HG03432 (cell line): ENCODE results near the gene TBX5.

ENCODE experiments used
- ATAC-seq: cut with Tn5 transposase; IDR thresholded peaks from one replicate; pipeline ENCODE4 v1.9.1; 2021; ENCODE audit warnings: mild to moderate bottlenecking, moderate library complexity; ENCODE audit not compliant: unreplicated experiment

Gene TBX5

GRCh38 chr12:114406984-114407841 is 1.3 kb upstream of the TBX5 start:
- ATAC-seq = no peak

DNA sequence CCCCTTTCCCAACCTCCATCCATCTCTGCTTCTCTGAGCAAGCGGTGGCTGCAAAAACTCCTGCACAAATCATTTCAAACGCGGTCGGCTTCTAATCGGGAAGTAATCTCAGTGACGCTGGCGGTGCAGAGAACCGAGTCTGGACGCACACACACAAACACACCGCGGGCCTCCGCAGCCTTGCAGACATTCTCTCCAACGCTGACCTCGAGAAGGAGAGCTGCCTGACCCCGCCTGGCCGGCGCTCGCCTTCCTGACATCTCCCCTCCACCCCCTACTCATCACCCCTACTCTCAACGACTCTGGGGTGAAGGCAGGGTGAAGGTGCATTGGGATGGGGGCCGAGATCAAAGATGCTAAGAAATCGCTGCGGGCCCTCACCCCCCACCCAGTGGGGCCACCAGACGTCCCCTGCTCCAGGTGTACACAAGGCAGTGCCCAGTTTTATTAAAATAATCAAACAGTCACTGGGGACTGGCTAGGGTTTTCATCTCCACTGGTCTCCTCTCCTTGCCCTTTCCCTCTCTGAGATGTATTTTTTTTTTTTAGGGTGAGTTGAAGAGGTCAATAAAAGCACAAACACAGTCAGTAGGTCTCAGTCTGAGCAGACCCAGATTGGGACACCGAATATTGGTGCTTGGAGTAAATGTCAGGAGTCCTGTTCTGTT is 506 bp upstream of the TBX5 start:
- no peak for ATAC-seq

DNA sequence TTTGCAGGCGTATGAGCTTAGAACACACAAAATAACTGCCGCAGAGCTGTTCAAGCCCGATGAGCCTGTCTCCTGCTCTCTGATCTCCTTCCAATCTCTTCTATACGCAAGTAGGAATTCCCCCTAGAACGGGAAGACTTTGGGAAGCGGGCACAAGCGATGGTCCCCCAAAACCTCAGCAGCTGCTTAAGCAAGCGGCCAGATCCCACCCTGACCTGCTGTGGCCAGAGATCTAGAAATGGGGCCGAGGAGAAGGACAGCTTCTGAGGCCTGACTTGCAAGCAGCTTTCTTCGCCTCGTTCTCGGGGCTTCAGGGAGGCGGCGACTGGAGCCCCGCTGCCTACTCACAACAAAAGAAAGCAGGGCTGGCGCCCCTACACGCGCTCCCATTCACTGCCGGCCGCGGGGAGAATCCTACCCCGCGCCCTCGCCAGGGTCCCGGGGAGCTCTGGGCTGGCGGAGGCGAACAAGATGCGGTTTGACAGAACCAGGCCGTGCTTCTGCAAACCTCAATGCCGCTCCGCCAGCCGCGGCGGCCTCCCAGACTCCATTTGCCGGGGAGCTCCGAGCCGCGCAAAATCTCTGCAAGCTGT is 922 bp downstream of the TBX5 start:
- ATAC-seq = no peak

DNA sequence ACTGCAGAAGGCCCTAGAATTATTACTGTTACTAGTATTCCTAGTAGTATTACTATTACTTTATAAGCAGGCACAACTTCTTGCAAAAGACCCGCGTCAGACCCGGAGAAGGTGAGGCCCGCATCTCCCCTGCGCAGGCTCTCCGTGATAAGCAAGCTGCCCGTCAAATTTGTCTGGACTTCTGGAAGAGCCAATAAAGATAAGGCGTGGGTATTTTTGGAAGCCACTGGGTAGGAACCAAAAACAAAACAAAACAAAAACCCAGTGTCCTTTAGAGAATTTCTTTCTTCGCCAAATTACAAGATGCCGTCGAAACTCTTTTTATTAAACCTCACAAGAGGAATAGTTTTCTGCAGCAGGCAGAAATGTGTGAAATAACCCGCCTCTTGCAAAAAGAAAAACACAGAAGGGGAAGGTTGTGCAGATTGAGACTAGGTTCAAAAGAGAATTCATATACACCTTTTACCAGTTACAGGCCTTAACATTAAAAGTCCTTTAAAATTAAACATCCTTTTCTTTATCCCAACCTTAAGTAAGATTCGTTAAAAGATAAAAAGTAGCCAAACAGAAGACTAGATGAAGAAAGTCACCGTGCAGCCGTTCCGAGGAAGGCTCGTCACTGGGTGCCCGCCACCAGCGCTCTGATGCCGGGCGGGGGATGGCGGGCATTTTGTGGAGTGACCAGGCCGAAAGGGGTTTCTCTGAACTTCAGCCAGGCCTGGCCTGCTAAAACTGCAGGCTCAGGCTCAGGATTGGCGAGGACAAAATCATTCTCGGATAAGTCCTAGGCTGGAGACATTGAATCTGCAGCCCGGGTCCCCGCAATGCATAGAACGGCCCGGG is 1.6 kb downstream of the TBX5 start:
- ATAC-seq = no peak

- no peak for ATAC-seq
These were observed 2.3 kb downstream of the TBX5 start for GRCh38 chr12:114403690-114404066.

DNA sequence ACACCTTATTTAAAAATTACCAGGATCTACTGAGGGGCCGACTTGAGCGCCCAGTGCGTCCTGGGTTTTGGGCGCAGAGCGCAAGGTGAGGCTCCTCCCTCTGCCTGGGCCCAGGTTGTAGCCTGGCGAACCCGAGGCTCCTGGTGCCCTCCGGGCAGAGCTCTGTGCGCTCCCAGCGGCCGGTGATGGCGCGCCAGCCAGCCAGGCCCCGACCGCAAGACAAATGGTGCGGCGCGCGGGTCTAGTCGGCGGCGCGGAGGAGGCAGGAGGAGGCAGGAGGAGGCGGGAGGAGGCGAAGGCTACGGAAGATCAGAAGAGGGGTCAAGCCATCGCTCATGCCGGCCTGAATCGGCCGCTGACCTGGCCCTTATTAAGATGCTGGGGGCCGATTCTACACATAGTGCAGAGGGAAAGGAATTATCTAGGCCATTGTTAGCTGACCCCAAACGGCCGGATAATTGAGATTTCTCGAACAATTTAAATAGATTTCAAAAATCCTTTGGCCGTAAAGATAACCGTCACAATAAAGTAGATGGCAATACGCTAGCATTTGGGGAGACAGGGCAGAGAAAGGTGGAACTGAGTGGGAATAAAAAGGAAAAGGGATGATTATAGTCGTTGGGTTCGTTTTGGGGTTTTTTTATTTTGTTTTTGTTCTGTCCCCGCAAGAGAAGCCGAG is 2.8 kb downstream of the TBX5 start:
- ATAC-seq = no peak

DNA sequence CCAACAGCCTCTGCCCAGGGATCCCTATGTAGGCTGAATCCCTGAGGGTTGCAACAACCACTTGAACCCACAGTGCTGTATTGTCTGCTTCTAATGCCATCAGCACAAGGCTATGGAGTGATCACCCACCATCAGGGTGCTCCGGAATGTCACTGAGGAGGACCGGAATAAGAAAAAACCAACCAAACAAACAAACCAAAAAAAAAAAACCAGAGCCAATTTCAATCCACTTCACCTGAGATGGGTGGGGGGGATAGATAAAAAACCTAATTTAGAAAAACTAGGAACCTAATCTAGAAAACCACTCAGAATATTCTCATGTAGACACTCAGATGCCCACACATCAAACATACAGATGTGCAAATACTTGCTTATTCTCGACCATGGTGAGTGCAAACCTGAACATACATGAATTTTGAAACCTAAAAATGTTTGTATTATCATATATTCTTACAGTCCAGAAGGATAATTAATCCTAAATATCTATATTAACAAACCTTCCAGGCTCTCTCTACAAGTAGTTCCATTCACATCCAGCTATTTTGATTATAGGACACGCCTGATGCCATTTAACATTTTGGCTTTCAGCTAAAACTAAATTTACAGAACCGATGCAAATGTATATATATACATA is 3.7 kb downstream of the TBX5 start:
- ATAC-seq = no peak

DNA sequence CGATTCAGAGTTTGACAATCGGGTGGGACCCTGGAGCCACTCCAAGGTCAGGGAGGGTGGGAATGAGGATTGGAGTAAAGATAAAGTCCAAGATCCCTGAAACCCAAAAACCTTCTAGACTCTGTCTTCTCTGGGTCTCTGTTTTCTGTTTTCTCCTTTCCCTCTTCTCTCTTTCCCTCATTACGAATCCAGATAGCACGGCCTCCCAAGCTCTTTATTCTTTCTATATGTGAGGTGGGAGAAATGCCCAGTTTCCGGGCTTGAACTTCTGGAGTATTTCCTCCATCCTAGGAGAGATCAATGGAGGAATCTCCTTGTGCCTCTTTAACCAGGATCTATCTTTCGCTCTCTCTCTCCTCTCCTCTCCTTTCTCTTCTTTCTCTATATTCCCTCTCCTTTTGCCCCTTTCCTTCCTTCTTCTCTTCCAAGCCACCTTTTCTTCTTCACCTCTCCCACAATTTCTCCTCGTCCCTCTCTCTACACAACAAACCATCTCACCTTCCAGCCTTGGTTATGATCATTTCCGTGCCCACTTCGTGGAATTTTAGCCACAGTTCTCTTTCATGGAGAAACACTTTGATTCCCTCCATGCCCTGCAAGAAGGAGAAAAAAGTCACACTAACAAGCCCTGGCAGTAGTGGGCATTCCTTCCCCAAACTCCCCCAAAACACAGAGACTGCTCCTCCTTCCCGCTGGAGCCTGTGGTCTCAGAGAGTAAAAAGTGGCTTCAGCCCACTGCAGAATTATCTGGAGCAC is 4.4 kb downstream of the TBX5 start:
- no peak for ATAC-seq

GRCh38 chr12:114400925-114401324 is 5.0 kb downstream of the TBX5 start:
- ATAC-seq = no peak

DNA sequence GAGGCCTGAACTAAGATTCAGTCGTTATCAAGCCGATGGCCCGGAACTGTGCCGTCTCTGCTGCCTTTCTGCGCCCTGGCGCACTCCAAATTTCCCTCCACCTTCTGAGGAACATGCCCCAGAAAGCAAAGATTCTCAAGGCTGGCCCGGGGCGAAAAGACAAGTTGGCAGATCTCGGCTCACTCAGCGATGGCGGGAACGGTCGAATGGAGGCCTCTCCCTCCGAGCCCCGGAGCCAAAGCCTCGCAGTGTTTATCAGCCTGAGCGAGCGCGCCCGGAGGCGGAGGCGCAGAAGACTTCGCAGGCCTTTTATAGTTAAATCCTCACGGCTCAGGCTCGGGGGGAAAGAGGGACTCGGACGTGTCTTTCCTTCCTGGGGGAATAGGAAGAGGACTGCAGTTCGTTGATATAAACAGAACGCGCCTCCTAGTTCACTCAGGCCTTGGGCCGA is 5.6 kb downstream of the TBX5 start:
- ATAC-seq = no peak

DNA sequence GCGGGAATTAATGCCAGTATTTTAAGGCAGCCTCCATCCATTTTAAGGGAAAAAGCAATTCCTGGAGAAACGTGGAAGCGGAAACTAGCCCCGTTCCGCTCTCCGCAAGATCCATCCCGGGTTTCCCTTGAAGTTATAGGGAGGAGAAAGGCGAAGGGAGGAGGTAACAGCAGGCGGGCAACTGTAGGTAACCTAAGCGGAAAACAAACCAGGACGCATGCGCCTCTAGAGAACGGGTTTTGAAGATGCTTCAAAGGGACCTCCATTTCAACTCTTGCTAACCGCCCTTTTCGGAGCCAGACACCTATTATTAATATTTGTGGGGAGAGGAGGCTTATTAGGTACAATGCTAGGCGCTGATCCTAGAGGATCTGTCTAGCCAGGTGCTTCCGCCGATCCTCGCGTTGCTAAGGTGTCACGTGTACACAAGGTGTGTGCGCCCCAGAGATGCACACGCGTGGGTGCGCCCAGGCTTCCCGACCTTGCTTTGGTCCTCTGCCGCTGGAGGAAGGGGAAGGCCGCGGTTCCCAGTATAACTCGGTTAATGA is 6.2 kb downstream of the TBX5 start:
- ATAC-seq = no peak

GRCh38 chr12:114397978-114398881 is 7.7 kb downstream of the TBX5 start:
- no peak for ATAC-seq

DNA sequence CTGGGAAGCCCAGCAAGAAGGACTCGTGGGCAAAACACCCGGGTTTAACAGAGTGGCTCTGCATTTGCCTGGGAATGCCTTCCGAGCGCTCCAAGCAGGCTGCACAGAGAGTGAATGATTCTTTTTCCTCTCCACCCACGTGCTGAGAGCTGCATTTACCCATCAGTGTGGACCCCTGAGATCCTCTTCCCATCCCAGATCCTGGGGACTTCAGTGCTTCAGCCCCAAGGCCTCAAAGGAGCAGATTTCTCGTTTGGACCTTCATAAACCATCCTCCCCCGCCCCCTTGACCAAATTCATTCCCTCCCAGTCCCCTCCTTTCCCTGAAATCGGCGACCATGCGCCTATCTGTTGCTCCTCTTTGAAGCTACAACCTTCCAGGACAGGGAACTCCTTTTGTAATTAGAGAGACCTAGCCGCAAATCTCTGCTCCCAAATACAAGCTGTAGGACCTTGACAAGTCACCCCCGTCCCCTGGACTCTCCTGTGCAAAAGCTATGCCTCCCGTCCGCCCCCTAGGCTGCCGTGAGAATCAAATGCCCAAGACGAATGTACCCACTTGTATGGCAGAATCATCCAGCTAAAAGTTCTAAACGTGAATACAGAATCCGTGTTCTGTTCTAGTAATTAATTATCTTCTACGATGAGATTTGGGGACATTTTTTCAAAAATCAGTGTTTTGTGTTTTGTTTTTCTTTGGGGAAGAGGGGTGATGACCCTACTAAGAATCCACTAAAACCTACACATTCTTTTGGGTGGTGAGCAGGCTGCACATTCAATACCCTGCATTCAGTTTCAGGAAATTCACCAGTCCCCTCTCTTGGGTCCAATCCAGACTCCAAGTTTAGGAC is 8.8 kb downstream of the TBX5 start:
- no peak for ATAC-seq

DNA sequence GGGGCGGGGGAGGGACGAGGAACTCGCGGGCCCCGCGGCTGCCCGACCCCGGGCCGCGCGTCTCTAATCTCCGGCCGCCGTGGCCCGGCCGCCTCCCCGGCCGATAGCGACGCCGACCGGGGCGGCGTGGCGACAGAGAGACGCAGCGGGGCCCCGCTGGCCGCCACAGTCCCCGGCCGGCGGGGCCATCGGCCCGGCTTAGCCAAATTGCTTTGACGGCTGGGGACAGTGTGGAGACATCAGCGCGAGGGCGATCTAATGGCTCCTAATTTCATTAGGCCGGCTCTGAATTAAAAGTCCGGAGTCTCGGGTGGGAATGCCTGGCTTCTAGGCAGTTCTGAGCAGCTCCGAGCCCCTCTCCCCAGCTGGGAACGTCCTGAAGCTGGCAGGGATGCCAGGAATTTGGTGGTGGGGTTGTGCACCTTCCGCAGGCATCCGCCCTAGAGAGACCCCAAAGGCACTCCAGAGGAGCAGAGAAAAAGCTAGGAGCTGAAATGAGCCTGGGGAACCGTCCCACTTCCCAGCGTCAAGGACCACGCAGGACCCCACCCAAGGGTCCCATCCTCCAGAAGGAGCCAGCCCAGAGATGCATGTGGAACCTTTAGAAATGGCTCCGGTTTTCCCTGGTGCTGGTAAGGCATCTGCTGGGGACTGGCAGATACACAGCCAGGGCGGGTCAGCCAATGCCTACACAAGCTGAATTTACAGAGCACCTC is 9.6 kb downstream of the TBX5 start:
- no peak for ATAC-seq

DNA sequence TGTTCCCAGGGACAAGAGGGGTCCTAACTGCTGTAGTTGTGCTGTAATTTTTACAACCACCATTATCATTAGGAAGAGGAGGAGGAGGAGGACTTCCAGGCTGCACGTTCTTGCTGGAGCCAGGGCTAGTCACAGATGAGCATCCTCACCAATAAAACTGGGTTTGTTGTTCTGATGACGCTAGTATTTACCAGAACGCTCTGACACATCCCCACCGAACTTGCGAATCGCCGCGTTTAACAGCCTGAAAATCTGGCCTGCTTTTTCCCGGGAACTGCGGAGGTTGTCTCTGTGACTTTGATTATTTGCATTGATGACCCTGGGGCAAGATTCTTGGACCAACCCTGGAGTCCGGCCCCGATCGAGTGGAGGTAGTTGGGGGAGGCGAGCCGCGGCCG is 10.2 kb downstream of the TBX5 start:
- ATAC-seq = no peak

GRCh38 chr12:114395233-114395632 is 10.7 kb downstream of the TBX5 start:
- ATAC-seq = no peak

DNA sequence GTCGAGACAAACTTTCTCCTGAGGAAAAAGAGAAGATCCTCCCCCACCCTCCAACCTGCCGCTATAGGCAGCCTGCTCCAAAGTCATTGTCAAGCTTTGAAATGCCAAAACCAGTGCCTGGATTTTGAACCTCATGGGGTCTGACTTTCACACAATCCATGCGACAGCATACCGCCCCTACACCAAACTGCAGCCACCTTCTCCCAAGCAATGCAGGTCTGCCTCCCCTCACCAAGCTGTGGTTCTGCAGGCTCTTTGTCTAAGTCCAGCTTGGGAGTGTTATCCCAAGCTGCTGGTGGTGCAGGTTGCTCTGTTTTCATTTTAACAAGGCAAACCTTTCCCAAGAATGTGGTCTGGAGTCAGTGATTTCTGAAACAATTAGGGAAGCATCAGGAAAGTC is 12.4 kb downstream of the TBX5 start:
- no peak for ATAC-seq
